Right lobe of liver (tissue), 4 donors: Measurements from ENCODE around the gene SPATA13.

Experiments
- CTCF ChIP-seq, 4 donors: fragments of 200-600 bp in 3 of 4; fragments of 450-650 bp in 1 of 4; IDR thresholded peaks; one replicate each; pipeline versions ENCODE4 v1.5.1 to v1.8.0; 2016 to 2022; ENCODE audit warnings: antibody characterized with exemption in 4 of 4, mild to moderate bottlenecking in 2 of 4
- POLR2A ChIP-seq: fragments of 450-650 bp; IDR thresholded peaks from one replicate; pipeline ENCODE4 v1.6.1; 2017; ENCODE audit warnings: antibody characterized with exemption, mild to moderate bottlenecking
- donor health status: DM: no; HTN: no; CAD: no.
- donor health status: DM: no; HTN: no; CAD: no.
- donor health status: DM: no; HTN: yes; CAD: no.

GRCh38 chr13:24244802-24245201, 84.3 kb downstream of the SPATA13 start:
- TF ChIP-seq POLR2A (no peak), CTCF (IDR thresholded peaks at IDR 0.05) (no peak)
